Transverse colon (tissue), 4 donors: ENCODE data around the gene RGS6.

Source experiments
- CTCF ChIP-seq, 5 experiments: fragments of 200-600 bp in 3 of 5; fragments of 450-650 bp in 2 of 5; sonication (generic) in 3 of 5; IDR thresholded peaks; 1 replicate in 2 of 5; 2 replicates in 3 of 5; pipeline ENCODE4 v1.5.1; 2016 to 2017; ENCODE audit warnings: antibody characterized with exemption in 5 of 5, inconsistent platforms in 3 of 5, mild to moderate bottlenecking in 2 of 5, moderate library complexity in 1 of 5
- EP300 ChIP-seq: sonication (generic); formaldehyde crosslinking; IDR thresholded peaks from one replicate; pipeline ENCODE4 v1.6.1; 2017; ENCODE audit warnings: antibody characterized with exemption, low read depth
- POLR2A ChIP-seq: fragments of 450-650 bp; IDR thresholded peaks from one replicate; pipeline ENCODE4 v1.6.1; 2016; ENCODE audit warnings: antibody characterized with exemption, mild to moderate bottlenecking, moderate library complexity
- POLR2AphosphoS5 ChIP-seq, 3 donors: sonication (generic); formaldehyde crosslinking; IDR thresholded peaks; one replicate each; pipeline ENCODE4 v1.6.1; 2016; ENCODE audit warnings: antibody characterized with exemption in 3 of 3

- no peak for TF ChIP-seq POLR2A
- no peak for TF ChIP-seq CTCF (IDR thresholded peaks at IDR 0.05)
- TF ChIP-seq POLR2AphosphoS5 (IDR thresholded peaks at IDR 0.05), result no peak
- TF ChIP-seq EP300, result no peak
Observed at GRCh38 chr14:72565917-72566316, 633.7 kb downstream of the RGS6 start.
